GM12878 (cell line): ENCODE results near the gene WARS2. TPM values are rescaled to one million over a fixed set of nuclear protein-coding genes. Genes with fewer than 3 reads are reported as not detected.

ENCODE experiments used
- ATAC-seq: fragments of 200-7000 bp; cut with Tn5 transposase; 3 replicates; pipeline ENCODE4 v1.9.1; 2020; ENCODE audit warnings: mild to moderate bottlenecking, moderate library complexity
- BruUV-seq: library from RNA; stranded (reverse); fragments of 400-500 nt; replicated peaks from 2 replicates; lab custom pipeline; 2021; lab: Mats Ljungman, UMichigan
- CTCF ChIA-PET: fragments of 300-600 bp; sonication (Branson Sonifier 250); formaldehyde crosslinking; extraction: SDS; loops from one replicate; lab custom pipeline; 2021; ENCODE audit warnings: inconsistent platforms; lab: Yijun Ruan, JAX
- POLR2A ChIA-PET: fragments of 350-600 bp; formaldehyde crosslinking; extraction: SDS; loops from one replicate; lab custom pipeline; 2021; ENCODE audit warnings: inconsistent platforms; lab: Charles Lee
- RAD21 ChIA-PET: fragments of 300-600 bp; sonication (Branson Sonifier 250); formaldehyde crosslinking; loops from one replicate; lab custom pipeline; 2023; ENCODE audit warnings: antibody characterized with exemption; ENCODE audit not compliant: unreplicated experiment; lab: Charles Lee
- SMC1A ChIA-PET: fragments of 300-600 bp; sonication (Branson Sonifier 250); formaldehyde crosslinking; loops from one replicate; lab custom pipeline; 2023; ENCODE audit not compliant: unreplicated experiment, uncharacterized antibody; lab: Charles Lee
- DNase-seq: peaks from one replicate; pipeline ENCODE4 v3.0.0-alpha.2; 2011; ENCODE audit warnings: low read depth, low spot score
- FAIRE-seq: peaks from 3 replicates; lab custom pipeline; 2011; peaks lifted over from hg19 to GRCh38; lab: Jason Lieb, UNC
- H2AFZ ChIP-seq: 2 replicates; pipeline ENCODE4 v1.6.0; 2011; ENCODE audit warnings: low read depth, low read length, control low read depth; ENCODE audit not compliant: control insufficient read depth
- H3K27ac ChIP-seq: 2 replicates; pipeline ENCODE4 v1.5.1; 2011; ENCODE audit warnings: control low read depth; ENCODE audit not compliant: control insufficient read depth, insufficient read depth
- H3K27me3 ChIP-seq, 2 experiments: replicated peaks in 1 of 2; 2 replicates each; pipeline versions ENCODE4 v1.6.0 to v1.6.1; 2011; ENCODE audit warnings: low read length in 1 of 2; ENCODE audit not compliant: control insufficient read depth in 2 of 2, insufficient read depth in 2 of 2
- H3K36me3 ChIP-seq, 2 experiments: 2 replicates each; pipeline ENCODE4 v1.5.1; 2011; ENCODE audit warnings: low read length in 1 of 2; ENCODE audit not compliant: control insufficient read depth in 2 of 2, insufficient read depth in 2 of 2
- H3K4me1 ChIP-seq: 2 replicates; pipeline ENCODE4 v1.6.1; 2011; ENCODE audit warnings: mild to moderate bottlenecking, low read length, moderate library complexity, mixed read lengths; ENCODE audit not compliant: control insufficient read depth, insufficient read depth
- H3K4me2 ChIP-seq: 2 replicates; pipeline ENCODE4 v1.6.0; 2011; ENCODE audit warnings: control low read depth; ENCODE audit not compliant: control insufficient read depth, insufficient read depth
- H3K4me3 ChIP-seq: fragments of 200-600 bp; sonication (generic); 2 replicates; pipeline ENCODE4 v1.5.1; 2016
- H3K79me2 ChIP-seq: 2 replicates; pipeline ENCODE4 v1.6.0; 2011; ENCODE audit warnings: low read length; ENCODE audit not compliant: control insufficient read depth, insufficient read depth
- H3K9ac ChIP-seq: 2 replicates; pipeline ENCODE4 v1.8.0; 2011; ENCODE audit warnings: low read length, control low read depth, mixed read lengths; ENCODE audit not compliant: control insufficient read depth, insufficient read depth
- H3K9me3 ChIP-seq: replicated peaks from 3 replicates; pipeline ENCODE4 v1.5.1; 2011; ENCODE audit warnings: mild to moderate bottlenecking, low read length; ENCODE audit not compliant: control insufficient read depth, insufficient read depth
- H4K20me1 ChIP-seq: 2 replicates; pipeline ENCODE4 v1.6.0; 2011; ENCODE audit not compliant: control insufficient read depth, insufficient read depth
- ATF3 ChIP-seq: IDR thresholded peaks from 2 replicates; pipeline ENCODE4 v1.6.1; 2011; ENCODE audit warnings: low read depth, mild to moderate bottlenecking, low read length, moderate library complexity, borderline replicate concordance; ENCODE audit errors: extremely low read depth
- ATF7 ChIP-seq: fragments of 450-650 bp; IDR thresholded peaks from 2 replicates; pipeline ENCODE4 v1.6.1; 2016; ENCODE audit warnings: low read depth, mild to moderate bottlenecking
- BCL11A ChIP-seq: IDR thresholded peaks from 2 replicates; pipeline ENCODE4 v1.6.1; 2011; ENCODE audit warnings: low read depth, low read length
- CHD4 ChIP-seq: fragments of 200-600 bp; sonication (generic); IDR thresholded peaks from 2 replicates; pipeline ENCODE4 v1.6.1; 2016; ENCODE audit warnings: mild to moderate bottlenecking
- CREB1 ChIP-seq: IDR thresholded peaks from 2 replicates; pipeline ENCODE4 v1.6.1; 2012; ENCODE audit warnings: low read depth, mild to moderate bottlenecking, inconsistent platforms
- DPF2 ChIP-seq: fragments of 450-650 bp; IDR thresholded peaks from 2 replicates; pipeline ENCODE4 v1.6.1; 2017; ENCODE audit warnings: mild to moderate bottlenecking
- EP300 ChIP-seq, 2 experiments: fragments of 150-350 bp in 1 of 2; IDR thresholded peaks; 2 replicates each; pipeline ENCODE4 v1.6.1; 2011 to 2012; ENCODE audit warnings: low read depth in 2 of 2, low read length in 2 of 2, borderline replicate concordance in 1 of 2, improper control_type of control experiment in 1 of 2, inconsistent platforms in 1 of 2; ENCODE audit not compliant: control insufficient read depth in 1 of 2
- IKZF1 ChIP-seq: fragments of 450-650 bp; conservative IDR thresholded peaks from 2 replicates; pipeline ENCODE4 v1.6.1; 2017; ENCODE audit warnings: antibody characterized with exemption, mild to moderate bottlenecking
- NR2F1 ChIP-seq: fragments of 450-650 bp; conservative IDR thresholded peaks from 2 replicates; pipeline ENCODE4 v1.6.1; 2017; ENCODE audit warnings: mild to moderate bottlenecking
- SREBF2 ChIP-seq: IDR thresholded peaks from 2 replicates; pipeline ENCODE4 v1.6.1; 2012; ENCODE audit warnings: mild to moderate bottlenecking, low read length
- STAT1 ChIP-seq: fragments of 450-650 bp; conservative IDR thresholded peaks from 2 replicates; pipeline ENCODE4 v1.6.1; 2014; ENCODE audit warnings: antibody characterized with exemption, mild to moderate bottlenecking
- TAF1 ChIP-seq: IDR thresholded peaks from 2 replicates; pipeline ENCODE4 v1.6.1; 2011; ENCODE audit warnings: mild to moderate bottlenecking, low read depth, low read length, borderline replicate concordance
- ZBTB4 ChIP-seq: fragments of 450-650 bp; formaldehyde crosslinking; IDR thresholded peaks from 2 replicates; pipeline ENCODE4 v1.4.0; 2022; ENCODE audit warnings: mild to moderate bottlenecking, moderate library complexity
- ZNF217 ChIP-seq: fragments of 450-650 bp; IDR thresholded peaks from 2 replicates; pipeline ENCODE4 v1.6.1; 2017; ENCODE audit warnings: antibody characterized with exemption, mild to moderate bottlenecking
- WGBS: methylation state at CpG from one replicate; pipeline ENCODE4 v1.1.6; 2016; ENCODE audit warnings: low lambda C conversion rate; ENCODE audit not compliant: insufficient replicate concordance, insufficient coverage; ENCODE audit errors: missing lambda C conversion rate; 5-methylcytosine and 5-hydroxymethylcytosine counted together
- in situ Hi-C: fragments of 300-500 bp; cut with MboI; formaldehyde crosslinking; loops from 9 replicates; pipeline ENCODE4 v1.14.3; 2018; ENCODE audit warnings: mixed read lengths
- intact Hi-C: fragments of 100-400 bp; cut with micrococcal nuclease; formaldehyde crosslinking; loops from one replicate; pipeline ENCODE4 v1.14.2; 2022; ENCODE audit not compliant: unreplicated experiment
- polyA plus RNA-seq, 11 experiments: library from polyadenylated mRNA; depleted of rRNA in 4 of 11; unstranded in 6 of 11; stranded (reverse) in 5 of 11; fragments of >200 nt; fragmentation: Nextera tagmentation in 4 of 11; fragmentation: Illumina TruSeq in 1 of 11; extraction: Ambion mirVana in 4 of 11; extraction: Trizol in 1 of 11; gene quantifications; 1 replicate in 1 of 11; 2 replicates in 10 of 11; pipeline versions ENCODE4 v1.2.1 to v1.2.3, GENCODE V29; 2011 to 2016; ENCODE audit warnings: inconsistent platforms in 2 of 11, missing spikeins in 2 of 11, low read depth in 1 of 11
- total RNA-seq, 4 experiments: library from RNA; depleted of rRNA in 3 of 4; stranded (reverse); fragments of >200 nt in 3 of 4; fragmentation: Illumina TruSeq in 1 of 4; extraction: Trizol in 1 of 4; gene quantifications; 2 replicates each; pipeline versions ENCODE4 v1.2.1 to v1.2.3, GENCODE V29; 2013 to 2021

The WARS2 gene
- total and polyA plus RNA-seq, 10 of the 15 experiments (the other 5 are each of a cell fraction or from before 2014, with no cell fraction given): 5.5 to 22.2 (median 14.4) TPM

- TF ChIP-seq TAF1: no peak
Measured at GRCh38 chr1:119075614-119076013, 64.8 kb downstream of the WARS2 start (continued).

DNA sequence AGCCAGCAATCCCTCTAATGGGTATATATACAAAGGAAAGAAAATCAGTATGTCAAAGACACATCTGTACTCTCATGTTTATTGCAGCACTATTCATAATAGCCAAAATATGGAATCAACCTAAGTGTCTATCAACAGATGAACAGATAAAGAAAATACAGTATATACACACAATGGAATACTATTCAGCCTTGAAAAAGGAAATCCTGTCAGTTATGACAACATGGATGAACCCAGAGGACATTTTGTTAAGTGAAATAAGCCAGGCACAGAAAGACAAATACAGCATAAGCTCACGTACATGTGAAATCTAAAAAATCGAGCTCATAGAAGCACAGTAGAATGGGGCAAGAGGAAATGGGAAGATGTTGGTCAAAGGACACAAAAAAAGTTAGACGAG is 69.1 kb downstream of the WARS2 start:
- H3K4me1 ChIP-seq: no peaks in the 10 kb centered on the region; the same call in 1 of the 2 replicates
- no peaks in the 10 kb centered on the region for H4K20me1 ChIP-seq
- DNase-seq (no peak), FAIRE-seq (no peak), ATAC-seq (no peak)
- no peak overlapping the region for H3K9ac ChIP-seq
- H3K9me3 ChIP-seq: no peaks in the 10 kb centered on the region
- POLR2A ChIA-PET: no interaction called here
- H2AFZ ChIP-seq: no peak overlapping the region
- 98% methylated on average over 3 of the region's 3 CpGs for WGBS
- H3K27me3 ChIP-seq: no peaks in the 10 kb centered on the region
- H3K27ac ChIP-seq: no peak overlapping the region
- no peak overlapping the region for H3K4me3 ChIP-seq
- BruUV-seq: no TSS peak
- CTCF ChIA-PET: no interaction called here
- intact Hi-C loops (no loop called here), in situ Hi-C loops (no loop called here)
- SMC1A ChIA-PET: interaction anchor here (1.2 kb wide), 2 partner anchors 11 to 18 kb away, joined by 3 to 5 read pairs; no protein-coding TSS in a partner anchor
- TF ChIP-seq BCL11A (no peak), ZNF217 (no peak)
- H3K4me2 ChIP-seq: no peak overlapping the region
- no peaks in the 10 kb centered on the region for H3K79me2 ChIP-seq
- RAD21 ChIA-PET: interaction anchor here (0.7 kb wide), 1 partner anchor 62 kb away, joined by 3 read pairs; no protein-coding TSS in a partner anchor
- H3K36me3 ChIP-seq: no peaks in the 10 kb centered on the region

GRCh38 chr1:119069682-119070081 is 70.8 kb downstream of the WARS2 start:
- no peak overlapping the region for H2AFZ ChIP-seq
- ChIA-PET POLR2A (no interaction called here), SMC1A (interaction anchor here (0.6 to 0.9 kb wide), 2 partner anchors 25 to 149 kb away, joined by 3 read pairs; no protein-coding TSS in a partner anchor), CTCF (interaction anchor here (1.2 kb wide), 1 partner anchor 12 kb away, joined by 3 read pairs; no protein-coding TSS in a partner anchor), RAD21 (no interaction called here)
- H3K27me3 ChIP-seq: no peaks in the 10 kb centered on the region
- intact Hi-C loops: no loop called here
- H3K36me3 ChIP-seq: no peaks in the 10 kb centered on the region
- no peak overlapping the region for H3K27ac ChIP-seq
- no peak overlapping the region for H3K4me3 ChIP-seq
- no peak overlapping the region for H3K4me2 ChIP-seq
- no TSS peak for BruUV-seq
- no peaks in the 10 kb centered on the region; the same call in 1 of the 2 replicates for H3K4me1 ChIP-seq
- H3K9me3 ChIP-seq: no peaks in the 10 kb centered on the region
- H4K20me1 ChIP-seq: no peaks in the 10 kb centered on the region
- DNase-seq: no peak
- H3K79me2 ChIP-seq: no peaks in the 10 kb centered on the region
- no peak overlapping the region for H3K9ac ChIP-seq
- ATAC-seq: peak; percentile 42
- 60% methylated on average over 5 of the region's 5 CpGs for WGBS
- FAIRE-seq: no peak
- in situ Hi-C loops: no loop called here
- TF ChIP-seq DPF2 (0 out of 2 replicates have a peak, but pooled peaks have one; percentile 42), ATF7 (no peak), EP300 (IDR thresholded peaks at IDR 0.05; ENCODE audit: borderline replicate concordance in 1 of 2, control insufficient read depth in 1 of 2, low read depth in 2 of 2, low read length in 2 of 2) (peak in 1 of 2 experiments; percentile 13; a peak in 1 of 4 replicates), ZBTB4 (CRISPR knock-in tag) (no peak), CHD4 (no peak), ATF3 (no peak), NR2F1 (peak; percentile 56; the same call in 1 of the 2 replicates), IKZF1 (no peak), CREB1 (no peak), STAT1 (no peak), SREBF2 (no peak)
